HG02678 (cell line): ENCODE measurements around the gene KLHL3.
"Not testable (repeated sequence)": the region's sequence is repeated elsewhere in the genome, so short reads cannot be mapped to it uniquely, and the experiment has no call there.

Experiments
- ATAC-seq: cut with Tn5 transposase; IDR thresholded peaks from one replicate; pipeline ENCODE4 v1.9.1; 2021; ENCODE audit warnings: mild to moderate bottlenecking, moderate library complexity; ENCODE audit not compliant: unreplicated experiment

The KLHL3 gene

DNA sequence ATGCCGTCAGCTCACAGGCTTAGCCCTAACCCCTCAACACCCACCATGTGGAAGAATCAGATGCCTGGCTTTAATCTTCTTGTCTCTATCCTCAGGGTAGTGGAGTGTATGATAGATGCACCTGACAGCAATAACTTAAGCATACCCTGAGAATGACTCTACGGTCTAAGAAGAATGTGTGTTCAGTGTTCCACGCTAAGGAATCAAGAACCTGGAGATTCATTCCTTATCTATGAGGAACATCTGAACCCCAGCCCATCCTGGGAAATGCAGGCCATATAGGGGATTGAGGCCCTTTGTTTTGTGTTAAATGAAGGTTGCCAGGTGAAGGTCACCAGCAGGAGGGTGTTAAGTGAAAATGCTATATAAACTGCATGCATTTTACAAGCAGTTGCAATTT lies 63.0 kb downstream of the KLHL3 start:
- ATAC-seq = no peak

DNA sequence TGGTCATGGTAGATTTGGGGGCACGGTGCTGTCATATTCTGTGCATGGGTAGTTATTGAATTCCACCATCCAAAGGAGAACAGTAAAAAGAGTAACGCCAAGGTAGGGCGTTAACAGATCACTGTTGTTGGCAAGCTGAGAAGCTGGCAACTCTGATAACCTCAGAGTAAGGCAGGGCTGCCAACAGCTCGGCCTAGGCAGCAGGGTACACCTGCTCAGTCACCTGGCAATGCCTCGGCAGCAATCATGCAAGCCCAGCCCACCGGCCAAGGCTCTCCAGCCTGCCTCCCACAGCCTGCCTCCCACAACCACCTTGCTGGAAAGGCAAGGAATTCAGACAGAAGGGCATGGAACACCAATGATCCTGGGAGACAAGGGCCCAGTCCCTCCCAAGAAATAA lies 63.9 kb downstream of the KLHL3 start:
- no peak for ATAC-seq

DNA sequence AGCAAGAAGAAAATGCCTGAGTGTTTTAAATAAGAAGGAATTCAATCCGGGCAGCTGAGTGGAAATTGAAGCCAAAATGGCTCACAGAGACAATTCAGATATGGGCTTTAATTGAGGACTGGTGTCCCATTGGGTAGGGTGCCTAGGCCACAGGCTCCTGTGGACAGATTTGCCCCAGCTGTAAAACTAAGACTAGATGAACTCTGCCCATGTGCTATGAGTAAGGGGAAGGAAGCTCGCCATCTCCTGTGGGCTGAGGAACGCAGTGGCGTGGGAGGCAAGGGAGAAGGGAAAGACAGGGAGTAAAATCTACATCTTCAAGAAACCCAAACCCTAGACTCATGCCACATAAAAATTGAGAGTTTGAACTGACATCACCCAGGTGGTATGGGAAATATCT lies 66.1 kb downstream of the KLHL3 start:
- ATAC-seq = no peak

- ATAC-seq = no peak
Measured at GRCh38 chr5:137668637-137669036, 67.3 kb downstream of the KLHL3 start.

DNA sequence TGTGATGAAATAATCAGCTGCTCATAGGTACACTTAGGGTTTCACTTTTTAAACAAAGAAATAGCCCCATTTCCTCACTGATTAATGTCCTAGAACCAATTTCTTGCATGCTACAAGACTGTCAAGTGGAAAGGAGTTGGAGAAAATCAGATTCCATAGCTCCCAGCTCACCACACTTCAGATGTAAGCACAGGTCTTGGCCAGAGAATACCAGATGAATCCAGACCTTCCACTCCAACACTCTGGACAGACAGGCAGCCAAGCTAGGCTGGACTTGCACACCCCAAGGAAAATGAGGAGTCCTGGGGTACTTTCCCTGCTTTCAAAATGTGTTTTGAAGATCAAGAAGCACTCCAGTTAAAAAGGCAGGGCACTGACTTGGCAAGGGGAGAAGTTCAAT lies 68.5 kb downstream of the KLHL3 start:
- no peak for ATAC-seq

DNA sequence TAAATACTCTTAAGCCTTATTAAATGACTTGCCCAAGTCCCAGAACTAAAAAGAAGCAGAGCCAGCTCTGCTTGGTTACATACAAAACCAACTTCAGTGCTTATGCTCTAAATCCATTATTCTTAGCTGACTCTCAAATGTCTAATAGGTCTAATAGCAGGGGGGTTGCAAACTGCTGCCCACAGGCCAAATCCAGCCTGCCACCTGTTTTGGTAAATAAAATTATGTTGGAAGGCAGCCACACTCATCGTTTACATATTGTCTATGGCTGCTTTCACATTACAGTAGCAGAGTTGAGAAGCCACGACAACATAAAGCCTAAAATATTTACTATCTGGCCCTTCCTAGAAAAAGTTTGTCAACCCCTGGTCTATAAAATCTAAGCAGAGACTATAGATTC lies 69.0 kb downstream of the KLHL3 start:
- no peak for ATAC-seq

DNA sequence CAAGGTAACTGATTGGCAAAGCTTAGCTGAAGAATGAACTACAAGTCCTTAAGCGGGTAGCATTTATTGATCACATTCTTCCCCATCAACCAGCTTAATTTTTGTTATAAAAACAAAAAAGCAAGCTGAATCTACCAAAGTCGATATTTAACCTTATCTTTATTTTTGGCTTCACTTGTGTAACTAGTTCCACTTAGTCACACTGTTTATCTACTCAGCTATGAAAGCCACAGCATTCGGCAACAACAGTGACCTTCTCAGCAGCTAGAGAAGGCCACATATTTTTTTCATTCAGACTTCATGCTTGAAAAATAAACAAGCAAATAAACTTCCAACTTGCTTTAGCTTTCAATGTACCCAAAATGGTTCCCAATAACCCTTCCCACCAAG lies 69.4 kb downstream of the KLHL3 start:
- peak; percentile 22 for ATAC-seq

- ATAC-seq = peak; percentile 100
Measured at GRCh38 chr5:137665678-137666460, 70.0 kb downstream of the KLHL3 start.

- ATAC-seq = peak; percentile 92
Measured at GRCh38 chr5:137660349-137660817, 75.5 kb downstream of the KLHL3 start.

- no peak for ATAC-seq
Measured at GRCh38 chr5:137659209-137659608, 76.7 kb downstream of the KLHL3 start.

- ATAC-seq = no peak
Measured at GRCh38 chr5:137658324-137658723, 77.6 kb downstream of the KLHL3 start.

GRCh38 chr5:137657073-137657472 lies 78.8 kb downstream of the KLHL3 start:
- ATAC-seq = no peak

DNA sequence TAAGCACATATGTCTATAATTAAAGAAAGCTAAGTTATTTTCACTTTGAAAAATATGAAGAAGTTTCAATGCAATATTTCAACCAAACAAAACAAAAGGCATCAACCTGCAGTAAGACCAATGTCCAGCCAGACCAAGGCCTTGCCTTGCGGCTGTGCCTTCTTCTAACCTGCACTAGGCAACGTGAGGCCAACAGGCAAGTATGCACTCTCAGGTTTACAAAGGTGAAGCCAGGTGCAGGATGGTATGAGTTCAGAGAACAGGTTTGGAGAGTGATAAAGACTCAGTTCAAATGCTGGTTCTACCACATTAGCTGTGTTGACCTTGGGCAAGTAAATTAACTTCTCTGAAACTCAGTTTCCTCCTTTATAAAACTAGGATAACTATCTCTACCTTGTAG lies 79.3 kb downstream of the KLHL3 start:
- no peak for ATAC-seq

GRCh38 chr5:137651022-137651421 lies 84.9 kb downstream of the KLHL3 start:
- no peak for ATAC-seq

DNA sequence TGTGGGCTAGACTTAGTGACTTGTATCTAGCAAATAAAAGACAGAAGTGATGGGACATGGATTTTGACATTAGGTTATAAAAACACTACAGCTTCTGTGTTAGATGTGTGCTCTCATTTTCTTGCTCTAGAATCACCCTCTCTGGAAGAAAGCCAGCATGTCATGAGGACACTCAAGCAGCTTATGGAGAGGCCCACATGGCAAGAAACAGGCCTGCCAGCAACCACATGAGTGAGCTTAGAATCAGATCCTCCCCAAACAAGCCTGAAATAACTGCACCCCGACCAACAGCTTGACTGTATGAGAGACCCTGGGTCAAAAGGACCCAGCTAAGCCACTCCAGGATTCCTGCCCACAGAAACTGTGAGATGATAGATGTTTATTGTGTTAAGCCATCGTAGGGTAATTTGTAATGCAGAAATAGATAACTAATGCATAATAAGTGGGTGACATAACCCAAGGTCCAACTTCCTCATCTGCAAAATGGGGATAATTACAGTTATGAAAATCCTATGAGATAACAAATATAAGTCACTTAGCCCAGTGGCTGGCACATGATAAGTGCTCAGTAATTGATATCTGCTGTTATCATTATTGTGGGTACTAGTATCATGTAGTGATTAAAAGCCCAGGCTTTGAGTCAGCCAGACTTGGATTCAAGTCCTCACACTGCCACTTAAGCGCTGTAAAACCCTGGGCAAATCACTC lies 86.5 kb downstream of the KLHL3 start:
- no peak for ATAC-seq

DNA sequence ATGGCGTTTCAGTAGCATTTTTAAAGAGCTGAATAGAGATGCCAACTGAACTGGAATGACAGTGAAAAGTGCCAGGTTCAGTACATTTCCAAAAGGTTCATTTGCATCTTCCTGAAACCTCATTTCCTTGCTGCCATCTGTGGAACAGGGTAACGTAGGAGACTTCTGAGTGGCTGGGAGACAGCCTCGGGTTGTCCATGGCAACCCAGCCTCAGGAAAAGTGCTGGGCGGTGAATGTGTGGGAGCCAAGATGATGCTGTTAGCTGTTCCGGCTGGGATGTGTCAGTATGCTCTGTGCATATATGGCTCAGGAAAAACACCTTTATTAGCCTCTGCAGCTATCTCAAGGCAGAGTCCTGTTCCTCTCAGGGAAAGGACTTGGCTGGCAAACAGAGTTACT lies 87.5 kb downstream of the KLHL3 start:
- ATAC-seq = no peak

- no peak for ATAC-seq
Measured at GRCh38 chr5:137647401-137647800, 88.5 kb downstream of the KLHL3 start.

DNA sequence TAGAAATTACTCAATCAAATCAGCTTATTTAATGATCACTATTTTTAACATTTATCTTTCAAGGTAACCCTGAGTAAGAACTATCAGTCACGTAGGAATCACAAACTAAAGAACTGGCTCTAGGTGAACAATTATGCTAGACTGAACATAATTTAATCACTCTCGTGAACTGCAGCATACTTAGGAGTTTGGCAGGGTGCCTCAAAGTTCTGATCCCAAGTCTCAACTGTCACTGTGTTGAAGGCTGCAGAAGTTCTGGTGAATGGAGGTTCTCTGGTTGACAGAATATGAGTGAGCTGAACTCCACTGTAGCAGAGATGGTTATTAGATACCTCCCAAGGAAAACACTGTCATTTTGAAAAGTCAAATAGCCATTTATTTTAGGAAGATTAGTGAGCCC lies 89.1 kb downstream of the KLHL3 start:
- no peak for ATAC-seq

DNA sequence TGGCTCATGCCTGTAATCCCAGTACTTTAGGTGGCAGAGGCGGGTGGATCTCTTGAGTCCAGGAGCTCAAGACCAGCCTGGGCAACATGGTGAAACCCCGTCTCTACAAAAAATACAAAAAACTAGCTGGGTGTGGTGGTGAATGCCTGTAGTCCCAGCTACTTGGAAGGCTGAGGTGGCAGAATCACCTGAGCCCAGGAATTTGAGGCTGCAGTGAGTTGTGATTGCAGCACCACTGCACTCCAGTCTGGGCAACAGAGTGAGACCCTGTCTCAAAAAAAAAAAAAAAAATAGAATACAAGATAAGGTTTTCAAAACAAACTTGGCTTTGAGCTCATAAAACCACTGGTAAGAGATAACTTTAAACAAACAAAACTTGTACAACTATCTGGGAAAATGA lies 92.8 kb downstream of the KLHL3 start:
- not testable (repeated sequence) for ATAC-seq

DNA sequence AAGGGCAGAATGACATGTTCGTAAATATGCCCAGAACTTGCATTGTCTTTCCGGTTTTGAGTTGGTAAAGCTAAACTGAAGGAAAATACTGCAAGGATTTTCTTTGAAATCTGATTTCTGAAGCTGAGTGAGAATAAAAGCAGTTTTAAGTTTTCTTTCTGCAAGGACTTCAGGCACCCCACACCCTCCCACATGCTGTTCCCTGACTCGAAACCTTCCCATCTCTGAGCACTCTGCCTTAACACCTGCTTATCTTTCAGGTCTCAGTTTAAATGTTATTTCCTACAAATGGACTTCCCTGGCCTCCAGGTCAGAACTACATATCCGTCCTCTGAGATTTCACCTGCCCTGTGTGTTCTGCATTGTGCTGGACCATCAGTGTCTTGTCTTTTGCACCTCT lies 93.8 kb downstream of the KLHL3 start:
- no peak for ATAC-seq

DNA sequence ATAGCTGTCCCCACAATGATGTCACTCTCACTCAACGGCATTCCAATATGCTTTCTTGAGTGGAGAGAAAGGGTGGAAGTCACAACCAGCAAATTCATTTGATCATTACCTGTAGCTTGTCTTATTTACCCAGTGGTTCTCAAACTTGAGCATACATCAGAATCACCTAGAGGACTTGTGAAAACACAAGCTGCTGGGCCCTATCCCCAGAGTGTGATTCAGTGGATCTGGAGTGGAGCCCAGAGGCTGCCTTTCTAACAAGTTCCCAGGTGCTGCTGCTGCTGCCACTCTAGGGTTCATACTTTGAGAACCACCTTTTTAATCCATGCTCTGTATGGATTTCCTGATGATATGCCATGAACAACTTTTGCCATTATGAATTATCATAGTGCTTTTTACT lies 94.7 kb downstream of the KLHL3 start:
- ATAC-seq = no peak

DNA sequence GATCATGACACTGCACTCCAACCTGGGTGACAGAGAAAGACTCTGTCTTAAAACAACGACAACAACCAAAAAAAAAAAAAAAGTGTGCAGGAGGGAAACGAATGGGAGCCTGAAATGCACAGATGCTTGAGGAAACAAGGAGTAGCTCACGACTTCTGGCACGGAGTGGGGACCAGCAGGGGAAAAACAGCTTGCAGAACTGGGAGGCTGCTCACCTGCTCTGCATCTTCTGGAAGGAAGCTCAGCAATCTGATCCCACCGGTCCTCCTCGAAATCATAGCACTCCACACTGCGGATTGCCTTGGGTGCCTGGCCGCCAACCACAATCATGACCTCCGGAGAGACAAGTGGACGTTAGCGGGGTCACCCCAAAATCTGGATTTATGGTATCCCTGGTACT lies 96.2 kb downstream of the KLHL3 start:
- no peak for ATAC-seq
